Activated naive CD4-positive, alpha-beta T cell treated with anti-CD3 and anti-CD28 coated beads for 36 hours (primary cell): ENCODE results near the gene TMEM255A. TPM values are rescaled to one million over a fixed set of nuclear protein-coding genes. Genes with fewer than 3 reads are reported as not detected.

ENCODE experiments used
- CTCF ChIA-PET: fragments of 350-600 bp; sonication (Branson Sonifier 250); formaldehyde crosslinking; loops from one replicate; lab custom pipeline; 2021; ENCODE audit warnings: antibody characterized with exemption; lab: Charles Lee
- DNase-seq: peaks from one replicate; pipeline ENCODE4 v3.0.0-alpha.2; 2020
- H3K27ac Mint-ChIP-seq: one replicate; pipeline ENCODE4 v1.8.0; 2021; ENCODE audit warnings: mild to moderate bottlenecking, mixed read lengths
- H3K27me3 Mint-ChIP-seq: one replicate; pipeline ENCODE4 v1.8.0; 2021; ENCODE audit warnings: low read depth, mixed read lengths
- H3K36me3 Mint-ChIP-seq: one replicate; pipeline ENCODE4 v1.8.0; 2021; ENCODE audit warnings: low read depth, mixed read lengths
- H3K4me1 Mint-ChIP-seq: one replicate; pipeline ENCODE4 v1.8.0; 2021; ENCODE audit warnings: low read depth, mixed read lengths
- H3K4me3 Mint-ChIP-seq: one replicate; pipeline ENCODE4 v1.8.0; 2021; ENCODE audit warnings: mild to moderate bottlenecking, moderate library complexity, mixed read lengths
- H3K9me3 Mint-ChIP-seq: one replicate; pipeline ENCODE4 v1.8.0; 2021; ENCODE audit warnings: mixed read lengths
- intact Hi-C: fragments of 100-400 bp; cut with micrococcal nuclease; formaldehyde crosslinking; loops from one replicate; pipeline ENCODE4 v1.15.1; 2023
- total RNA-seq, 2 experiments: library from RNA; stranded (reverse); gene quantifications; one replicate each; pipeline ENCODE4 v1.2.3, GENCODE V29; 2021

The TMEM255A gene
- total RNA-seq, 2 experiments from 2014 or later, result not detected

GRCh38 chrX:120282697-120283096, 28.6 kb downstream of the TMEM255A start:
- H3K9me3 Mint-ChIP-seq, result peaks cover 1% of the 10 kb centered on the region
- H3K4me3 Mint-ChIP-seq, result no peak overlapping the region
- H3K4me1 Mint-ChIP-seq, result no peaks in the 10 kb centered on the region
- H3K36me3 Mint-ChIP-seq, result no peaks in the 10 kb centered on the region
- H3K27me3 Mint-ChIP-seq, result no peaks in the 10 kb centered on the region
- CTCF ChIA-PET, result no interaction called here
- DNase-seq, result no peak
- intact Hi-C loops, result no loop called here
- H3K27ac Mint-ChIP-seq, result no peak overlapping the region

- Mint-ChIP-seq H3K36me3 (no peaks in the 10 kb centered on the region), H3K27me3 (no peaks in the 10 kb centered on the region), H3K4me1 (no peaks in the 10 kb centered on the region), H3K4me3 (no peak overlapping the region), H3K9me3 (peaks cover 1% of the 10 kb centered on the region), H3K27ac (no peak overlapping the region)
- intact Hi-C loops, result no loop called here
- DNase-seq, result no peak
- CTCF ChIA-PET, result no interaction called here
Measured at GRCh38 chrX:120281761-120282160, 29.5 kb downstream of the TMEM255A start.

- peaks cover 1% of the 10 kb centered on the region for H3K9me3 Mint-ChIP-seq
Measured at GRCh38 chrX:120281021-120281624, 30.1 kb downstream of the TMEM255A start.

GRCh38 chrX:120274958-120275357, 36.3 kb downstream of the TMEM255A start:
- intact Hi-C loops, result no loop called here
- DNase-seq, result no peak
- Mint-ChIP-seq H3K4me3 (no peak overlapping the region), H3K4me1 (peaks cover under 1% of the 10 kb centered on the region), H3K9me3 (no peaks in the 10 kb centered on the region), H3K27ac (no peak overlapping the region), H3K36me3 (no peaks in the 10 kb centered on the region), H3K27me3 (no peaks in the 10 kb centered on the region)
- CTCF ChIA-PET, result interaction anchor here (0.5 to 1.1 kb wide), 2 partner anchors 24 to 202 kb away, joined by 3 read pairs; partner anchors contain the start of gene ZBTB33

More at GRCh38 chrX:120281021-120281624, 30.1 kb downstream of the TMEM255A start:
- no peak for DNase-seq
- H3K4me3 Mint-ChIP-seq, result no peak overlapping the region
- no peak overlapping the region for H3K27ac Mint-ChIP-seq
- CTCF ChIA-PET, result interaction anchor here (0.6 kb wide), 1 partner anchor 30 kb away, joined by 4 read pairs; the partner anchor contains the start of gene TMEM255A
- intact Hi-C loops, result no loop called here
- no peaks in the 10 kb centered on the region for H3K27me3 Mint-ChIP-seq
- no peaks in the 10 kb centered on the region for H3K4me1 Mint-ChIP-seq
- no peaks in the 10 kb centered on the region for H3K36me3 Mint-ChIP-seq

- H3K27ac Mint-ChIP-seq, result no peak overlapping the region
- CTCF ChIA-PET, result no interaction called here
Measured at GRCh38 chrX:120274145-120274544, 37.1 kb downstream of the TMEM255A start.

GRCh38 chrX:120271218-120271617, 40.0 kb downstream of the TMEM255A start:
- no peaks in the 10 kb centered on the region for H3K9me3 Mint-ChIP-seq
- no peaks in the 10 kb centered on the region for H3K36me3 Mint-ChIP-seq
- no peak overlapping the region for H3K27ac Mint-ChIP-seq
- intact Hi-C loops, result no loop called here
- CTCF ChIA-PET, result interaction anchor here (0.7 kb wide), 1 partner anchor 51 kb away, joined by 3 read pairs; no protein-coding TSS in a partner anchor
- H3K4me1 Mint-ChIP-seq, result peaks cover 12% of the 10 kb centered on the region
- no peak overlapping the region for H3K4me3 Mint-ChIP-seq
- DNase-seq, result no peak
- H3K27me3 Mint-ChIP-seq, result no peaks in the 10 kb centered on the region

More at GRCh38 chrX:120274145-120274544, 37.1 kb downstream of the TMEM255A start:
- H3K27me3 Mint-ChIP-seq, result no peaks in the 10 kb centered on the region
- intact Hi-C loops, result no loop called here
- H3K36me3 Mint-ChIP-seq, result no peaks in the 10 kb centered on the region
- H3K4me1 Mint-ChIP-seq, result peaks cover 9% of the 10 kb centered on the region
- DNase-seq, result no peak
- no peaks in the 10 kb centered on the region for H3K9me3 Mint-ChIP-seq
- H3K4me3 Mint-ChIP-seq, result no peak overlapping the region

- no peak overlapping the region for H3K4me3 Mint-ChIP-seq
- no peaks in the 10 kb centered on the region for H3K36me3 Mint-ChIP-seq
- no peak for DNase-seq
- H3K4me1 Mint-ChIP-seq, result peaks cover 12% of the 10 kb centered on the region
- no peak overlapping the region for H3K27ac Mint-ChIP-seq
- CTCF ChIA-PET, result no interaction called here
- intact Hi-C loops, result no loop called here
- H3K9me3 Mint-ChIP-seq, result no peaks in the 10 kb centered on the region
- no peaks in the 10 kb centered on the region for H3K27me3 Mint-ChIP-seq
Measured at GRCh38 chrX:120270567-120270966, 40.7 kb downstream of the TMEM255A start.

- intact Hi-C loops, result loop anchor here (1.0 to 5.0 kb wide), 2 partner anchors 19 to 33 kb away; partner anchors contain the start of gene ZBTB33
- Mint-ChIP-seq H3K4me1 (peaks cover 12% of the 10 kb centered on the region), H3K27me3 (no peaks in the 10 kb centered on the region), H3K27ac (peak overlapping the region; percentile 75), H3K4me3 (no peak overlapping the region), H3K9me3 (no peaks in the 10 kb centered on the region), H3K36me3 (no peaks in the 10 kb centered on the region)
- peak; percentile 45 for DNase-seq
- CTCF ChIA-PET, result interaction anchor here (0.7 to 1.3 kb wide), 4 partner anchors 16 to 288 kb away, joined by 3 read pairs; partner anchors contain the start of gene ZBTB33
Measured at GRCh38 chrX:120269373-120270035, 41.8 kb downstream of the TMEM255A start.

- no peak overlapping the region for H3K27ac Mint-ChIP-seq
- H3K9me3 Mint-ChIP-seq, result no peaks in the 10 kb centered on the region
- H3K4me1 Mint-ChIP-seq, result peaks cover 6% of the 10 kb centered on the region
- no peaks in the 10 kb centered on the region for H3K27me3 Mint-ChIP-seq
- DNase-seq, result no peak
- H3K36me3 Mint-ChIP-seq, result no peaks in the 10 kb centered on the region
- CTCF ChIA-PET, result interaction anchor here (0.9 kb wide), 1 partner anchor 14 kb away, joined by 3 read pairs; no protein-coding TSS in a partner anchor
- intact Hi-C loops, result no loop called here
- H3K4me3 Mint-ChIP-seq, result no peak overlapping the region
Measured at GRCh38 chrX:120264341-120264740, 46.9 kb downstream of the TMEM255A start.

- DNase-seq, result no peak
- no peaks in the 10 kb centered on the region for H3K27me3 Mint-ChIP-seq
- H3K4me3 Mint-ChIP-seq, result no peak overlapping the region
- no peaks in the 10 kb centered on the region for H3K9me3 Mint-ChIP-seq
- H3K4me1 Mint-ChIP-seq, result no peaks in the 10 kb centered on the region
- peaks cover 1% of the 10 kb centered on the region for H3K36me3 Mint-ChIP-seq
- intact Hi-C loops, result no loop called here
- CTCF ChIA-PET, result no interaction called here
- H3K27ac Mint-ChIP-seq, result no peak overlapping the region
Measured at GRCh38 chrX:120262859-120263708, 48.2 kb downstream of the TMEM255A start.

- DNase-seq, result no peak
- intact Hi-C loops, result no loop called here
- Mint-ChIP-seq H3K27me3 (no peaks in the 10 kb centered on the region), H3K9me3 (no peaks in the 10 kb centered on the region), H3K4me3 (no peak overlapping the region), H3K36me3 (peaks cover 10% of the 10 kb centered on the region), H3K4me1 (peaks cover 12% of the 10 kb centered on the region), H3K27ac (no peak overlapping the region)
- CTCF ChIA-PET, result no interaction called here
Measured at GRCh38 chrX:120260369-120260768, 50.9 kb downstream of the TMEM255A start.

- no peak for DNase-seq
- CTCF ChIA-PET, result interaction anchor here (0.8 kb wide), 1 partner anchor 15 kb away, joined by 3 read pairs; no protein-coding TSS in a partner anchor
- no peak overlapping the region for H3K4me3 Mint-ChIP-seq
- peaks cover 28% of the 10 kb centered on the region for H3K4me1 Mint-ChIP-seq
- H3K9me3 Mint-ChIP-seq, result no peaks in the 10 kb centered on the region
- no peak overlapping the region for H3K27ac Mint-ChIP-seq
- intact Hi-C loops, result no loop called here
- peaks cover 27% of the 10 kb centered on the region for H3K36me3 Mint-ChIP-seq
- H3K27me3 Mint-ChIP-seq, result no peaks in the 10 kb centered on the region
Measured at GRCh38 chrX:120253784-120254183, 57.5 kb downstream of the TMEM255A start.
